ENCODE measurements around the gene OR13C4.

GRCh38 chr9:104544644-104545043, 17.6 kb upstream of the OR13C4 start:
- TF ChIP-seq CTCF (conservative IDR thresholded peaks at IDR 0.05 in 1 of 2, IDR thresholded peaks at IDR 0.05 in 1 of 2; ENCODE audit: extremely low read depth in 1 of 2, insufficient read depth in 1 of 2, low read depth in 1 of 2, low read length in 2 of 2) (no peak), EZH2 (IDR thresholded peaks at IDR 0.05; ENCODE audit: borderline replicate concordance, low read length) (no peak)
